ENCODE measurements around the gene BBX. TPM values are rescaled to one million over a fixed set of nuclear protein-coding genes. Genes with fewer than 3 reads are reported as not detected.

Gene BBX
- total and polyA plus RNA-seq, 4 donors = 4.7 to 25.1 (median 20.5) TPM

DNA sequence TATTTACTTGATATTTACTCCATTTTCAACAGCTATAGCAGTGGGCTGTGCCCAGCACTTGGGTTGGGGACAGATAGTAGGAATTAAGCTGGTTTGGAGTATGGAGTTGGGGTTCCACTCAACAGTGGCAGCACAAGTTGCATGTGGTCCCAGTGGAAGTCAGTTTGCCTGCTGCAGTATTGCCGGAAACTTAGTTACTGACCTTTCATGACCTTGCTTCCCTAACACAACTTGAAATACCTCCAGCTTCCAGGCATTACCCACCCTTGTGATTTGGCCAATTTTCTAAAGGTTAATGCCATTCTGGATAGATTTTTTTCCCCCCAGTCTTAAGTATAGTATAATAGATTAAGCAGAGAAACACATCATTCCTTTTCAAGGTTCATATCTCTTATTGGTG lies 68.0 kb downstream of the BBX start:
- no peaks in the 10 kb centered on the region for H3K36me3 ChIP-seq (ENCODE audit: control insufficient read depth in 4 of 4, insufficient read depth in 3 of 4, low read depth in 1 of 4, low read length in 3 of 4)
- no peak for DNase-seq (ENCODE audit: low spot score)
- TF ChIP-seq EGR1 (IDR thresholded peaks at IDR 0.05; ENCODE audit: low read depth in 2 of 2) = no peak
- TF ChIP-seq HNF4A (conservative IDR thresholded peaks at IDR 0.05) = no peak
- peak; percentile 14 for TF ChIP-seq NR2F2 (IDR thresholded peaks at IDR 0.05)
- no peaks in the 10 kb centered on the region for H3K27me3 ChIP-seq (ENCODE audit: control insufficient read depth in 4 of 4, insufficient read depth in 4 of 4, low read length in 3 of 4)
- H3K4me3 ChIP-seq (ENCODE audit: low read depth in 1 of 3, low read length in 3 of 3) = no peak overlapping the region
- H3K4me1 ChIP-seq (ENCODE audit: control insufficient read depth in 4 of 4, insufficient read depth in 4 of 4, low read length in 3 of 4) = peaks cover 0 to 2% (median 0%) of the 10 kb centered on the region in 4 donors
- H3K27ac ChIP-seq (ENCODE audit: low read depth in 1 of 2, low read length in 2 of 2) = no peak overlapping the region
- no peak overlapping the region for H3K9ac ChIP-seq (ENCODE audit: low read depth in 1 of 2, low read length in 2 of 2)
- no peaks in the 10 kb centered on the region for H3K9me3 ChIP-seq (ENCODE audit: control insufficient read depth in 4 of 4, low read length in 3 of 4)
- 83% methylated on average over 1 of the region's 1 CpG for WGBS

- TF ChIP-seq HNF4A (conservative IDR thresholded peaks at IDR 0.05) (no peak), TAF1 (conservative IDR thresholded peaks at IDR 0.05) (no peak), GABPA (IDR thresholded peaks at IDR 0.05 in 1 of 2, conservative IDR thresholded peaks at IDR 0.05 in 1 of 2) (no peak), JUND (IDR thresholded peaks at IDR 0.05) (no peak), ATF3 (IDR thresholded peaks at IDR 0.05) (no peak), HNF4G (IDR thresholded peaks at IDR 0.05) (no peak), NR2F2 (IDR thresholded peaks at IDR 0.05) (no peak), RAD21 (IDR thresholded peaks at IDR 0.05) (no peak), RXRA (IDR thresholded peaks at IDR 0.05) (no peak)
- TF ChIP-seq, protein P1, sequence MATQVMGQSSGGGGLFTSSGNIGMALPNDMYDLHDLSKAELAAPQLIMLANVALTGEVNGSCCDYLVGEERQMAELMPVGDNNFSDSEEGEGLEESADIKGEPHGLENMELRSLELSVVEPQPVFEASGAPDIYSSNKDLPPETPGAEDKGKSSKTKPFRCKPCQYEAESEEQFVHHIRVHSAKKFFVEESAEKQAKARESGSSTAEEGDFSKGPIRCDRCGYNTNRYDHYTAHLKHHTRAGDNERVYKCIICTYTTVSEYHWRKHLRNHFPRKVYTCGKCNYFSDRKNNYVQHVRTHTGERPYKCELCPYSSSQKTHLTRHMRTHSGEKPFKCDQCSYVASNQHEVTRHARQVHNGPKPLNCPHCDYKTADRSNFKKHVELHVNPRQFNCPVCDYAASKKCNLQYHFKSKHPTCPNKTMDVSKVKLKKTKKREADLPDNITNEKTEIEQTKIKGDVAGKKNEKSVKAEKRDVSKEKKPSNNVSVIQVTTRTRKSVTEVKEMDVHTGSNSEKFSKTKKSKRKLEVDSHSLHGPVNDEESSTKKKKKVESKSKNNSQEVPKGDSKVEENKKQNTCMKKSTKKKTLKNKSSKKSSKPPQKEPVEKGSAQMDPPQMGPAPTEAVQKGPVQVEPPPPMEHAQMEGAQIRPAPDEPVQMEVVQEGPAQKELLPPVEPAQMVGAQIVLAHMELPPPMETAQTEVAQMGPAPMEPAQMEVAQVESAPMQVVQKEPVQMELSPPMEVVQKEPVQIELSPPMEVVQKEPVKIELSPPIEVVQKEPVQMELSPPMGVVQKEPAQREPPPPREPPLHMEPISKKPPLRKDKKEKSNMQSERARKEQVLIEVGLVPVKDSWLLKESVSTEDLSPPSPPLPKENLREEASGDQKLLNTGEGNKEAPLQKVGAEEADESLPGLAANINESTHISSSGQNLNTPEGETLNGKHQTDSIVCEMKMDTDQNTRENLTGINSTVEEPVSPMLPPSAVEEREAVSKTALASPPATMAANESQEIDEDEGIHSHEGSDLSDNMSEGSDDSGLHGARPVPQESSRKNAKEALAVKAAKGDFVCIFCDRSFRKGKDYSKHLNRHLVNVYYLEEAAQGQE (IDR thresholded peaks at IDR 0.05) = no peak
- DNase-seq (ENCODE audit: low spot score) = no peak
- H3K4me1 ChIP-seq (ENCODE audit: control insufficient read depth in 4 of 4, insufficient read depth in 4 of 4, low read length in 3 of 4) = peaks cover 0 to 2% (median 0%) of the 10 kb centered on the region in 4 donors
- H3K36me3 ChIP-seq (ENCODE audit: control insufficient read depth in 4 of 4, insufficient read depth in 3 of 4, low read depth in 1 of 4, low read length in 3 of 4) = no peaks in the 10 kb centered on the region
- no peak overlapping the region for H3K4me3 ChIP-seq (ENCODE audit: low read depth in 1 of 3, low read length in 3 of 3)
- no peak overlapping the region for H3K9ac ChIP-seq (ENCODE audit: low read depth in 1 of 2, low read length in 2 of 2)
- no peak overlapping the region for H3K27ac ChIP-seq (ENCODE audit: low read depth in 1 of 2, low read length in 2 of 2)
- WGBS = 97% methylated on average over 5 of the region's 5 CpGs
- H3K9me3 ChIP-seq (ENCODE audit: control insufficient read depth in 4 of 4, low read length in 3 of 4) = no peaks in the 10 kb centered on the region
- no peaks in the 10 kb centered on the region for H3K27me3 ChIP-seq (ENCODE audit: control insufficient read depth in 4 of 4, insufficient read depth in 4 of 4, low read length in 3 of 4)
Observed at GRCh38 chr3:107592073-107592472, 69.3 kb downstream of the BBX start.

GRCh38 chr3:107594870-107595269 lies 72.1 kb downstream of the BBX start:
- H3K4me1 ChIP-seq (ENCODE audit: control insufficient read depth in 4 of 4, insufficient read depth in 4 of 4, low read length in 3 of 4) = peaks cover 4 to 6% (median 6%) of the 10 kb centered on the region in 4 donors
- WGBS = 86% methylated on average over 3 of the region's 3 CpGs
- TF ChIP-seq GABPA (IDR thresholded peaks at IDR 0.05 in 1 of 2, conservative IDR thresholded peaks at IDR 0.05 in 1 of 2) (no peak), EGR1 (IDR thresholded peaks at IDR 0.05; ENCODE audit: low read depth in 2 of 2) (no peak), HNF4A (conservative IDR thresholded peaks at IDR 0.05) (no peak), RAD21 (IDR thresholded peaks at IDR 0.05) (no peak), ATF3 (IDR thresholded peaks at IDR 0.05) (no peak), NR2F2 (IDR thresholded peaks at IDR 0.05) (no peak), YY1 (IDR thresholded peaks at IDR 0.05) (no peak), JUND (IDR thresholded peaks at IDR 0.05) (no peak), FOXA2 (IDR thresholded peaks at IDR 0.05) (no peak), RXRA (IDR thresholded peaks at IDR 0.05) (no peak), SP1 (IDR thresholded peaks at IDR 0.05) (no peak)
- TF ChIP-seq, protein P2, sequence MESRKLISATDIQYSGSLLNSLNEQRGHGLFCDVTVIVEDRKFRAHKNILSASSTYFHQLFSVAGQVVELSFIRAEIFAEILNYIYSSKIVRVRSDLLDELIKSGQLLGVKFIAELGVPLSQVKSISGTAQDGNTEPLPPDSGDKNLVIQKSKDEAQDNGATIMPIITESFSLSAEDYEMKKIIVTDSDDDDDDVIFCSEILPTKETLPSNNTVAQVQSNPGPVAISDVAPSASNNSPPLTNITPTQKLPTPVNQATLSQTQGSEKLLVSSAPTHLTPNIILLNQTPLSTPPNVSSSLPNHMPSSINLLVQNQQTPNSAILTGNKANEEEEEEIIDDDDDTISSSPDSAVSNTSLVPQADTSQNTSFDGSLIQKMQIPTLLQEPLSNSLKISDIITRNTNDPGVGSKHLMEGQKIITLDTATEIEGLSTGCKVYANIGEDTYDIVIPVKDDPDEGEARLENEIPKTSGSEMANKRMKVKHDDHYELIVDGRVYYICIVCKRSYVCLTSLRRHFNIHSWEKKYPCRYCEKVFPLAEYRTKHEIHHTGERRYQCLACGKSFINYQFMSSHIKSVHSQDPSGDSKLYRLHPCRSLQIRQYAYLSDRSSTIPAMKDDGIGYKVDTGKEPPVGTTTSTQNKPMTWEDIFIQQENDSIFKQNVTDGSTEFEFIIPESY (IDR thresholded peaks at IDR 0.05) = no peak
- TF ChIP-seq, protein P3, sequence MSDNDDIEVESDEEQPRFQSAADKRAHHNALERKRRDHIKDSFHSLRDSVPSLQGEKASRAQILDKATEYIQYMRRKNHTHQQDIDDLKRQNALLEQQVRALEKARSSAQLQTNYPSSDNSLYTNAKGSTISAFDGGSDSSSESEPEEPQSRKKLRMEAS (IDR thresholded peaks at IDR 0.05) = no peak
- TF ChIP-seq, protein P1 (IDR thresholded peaks at IDR 0.05) = no peak

More at GRCh38 chr3:107594870-107595269, 72.1 kb downstream of the BBX start:
- Histone ChIP-seq H3K9ac (ENCODE audit: low read depth in 1 of 2, low read length in 2 of 2) (no peak overlapping the region), H3K27ac (ENCODE audit: low read depth in 1 of 2, low read length in 2 of 2) (no peak overlapping the region), H3K9me3 (ENCODE audit: control insufficient read depth in 4 of 4, low read length in 3 of 4) (no peaks in the 10 kb centered on the region), H3K27me3 (ENCODE audit: control insufficient read depth in 4 of 4, insufficient read depth in 4 of 4, low read length in 3 of 4) (no peaks in the 10 kb centered on the region), H3K4me3 (ENCODE audit: low read depth in 1 of 3, low read length in 3 of 3) (no peak overlapping the region), H3K36me3 (ENCODE audit: control insufficient read depth in 4 of 4, insufficient read depth in 3 of 4, low read depth in 1 of 4, low read length in 3 of 4) (no peaks in the 10 kb centered on the region)
- DNase-seq (ENCODE audit: low spot score) = no peak
